Mesenteric fat pad (tissue), 1 donor: Measurements from ENCODE around the gene CENPC. TPM values are rescaled to one million over a fixed set of nuclear protein-coding genes. Genes with fewer than 3 reads are reported as not detected.
"Not testable (repeated sequence)": the region's sequence is repeated elsewhere in the genome, so short reads cannot be mapped to it uniquely, and the experiment has no call there.

Experiments used
- DNase-seq: peaks from one replicate; pipeline ENCODE4 v3.0.0-alpha.2; 2020; ENCODE audit warnings: low spot score
- total RNA-seq: library from RNA; stranded (reverse); fragmentation: NEBNext Ultra II Directional; extraction: Animal tissue kit (Norgen Biotek cat#: 25700); gene quantifications from one replicate; pipeline ENCODE4 v1.2.1, GENCODE V29; 2021
- donor health status: DM: yes; HTN: yes; CAD: no.

CENPC gene
- total RNA-seq, 1 donor from 2014 or later = 17.5 TPM

GRCh38 chr4:67550857-67551256 lies 5.6 kb upstream of the CENPC start:
- no peak for DNase-seq

GRCh38 chr4:67550451-67550850 lies 5.1 kb upstream of the CENPC start:
- no peak for DNase-seq

GRCh38 chr4:67549123-67549522 lies 3.8 kb upstream of the CENPC start:
- no peak for DNase-seq

- no peak for DNase-seq
Observed at GRCh38 chr4:67546971-67547370, 1.7 kb upstream of the CENPC start.

- no peak for DNase-seq
Observed at GRCh38 chr4:67546004-67546356, 677 bp upstream of the CENPC start.

- no peak for DNase-seq
Observed at GRCh38 chr4:67542076-67542475, 3.2 kb downstream of the CENPC start.

GRCh38 chr4:67539830-67540229 lies 5.5 kb downstream of the CENPC start:
- no peak for DNase-seq

- DNase-seq = no peak
Observed at GRCh38 chr4:67535280-67535840, 9.9 kb downstream of the CENPC start.

- DNase-seq = no peak
Observed at GRCh38 chr4:67533112-67533511, 12.2 kb downstream of the CENPC start.

GRCh38 chr4:67532397-67532796 lies 12.9 kb downstream of the CENPC start:
- DNase-seq = not testable (repeated sequence)

- no peak for DNase-seq
Observed at GRCh38 chr4:67531379-67531962, 13.8 kb downstream of the CENPC start.

GRCh38 chr4:67524140-67524539 lies 21.2 kb downstream of the CENPC start:
- not testable (repeated sequence) for DNase-seq

- DNase-seq = no peak
Observed at GRCh38 chr4:67522851-67523671, 22.2 kb downstream of the CENPC start.

GRCh38 chr4:67522230-67522629 lies 23.1 kb downstream of the CENPC start:
- no peak for DNase-seq

- DNase-seq = no peak
Observed at GRCh38 chr4:67521506-67521905, 23.8 kb downstream of the CENPC start.

GRCh38 chr4:67520141-67520540 lies 25.2 kb downstream of the CENPC start:
- DNase-seq = no peak

- no peak for DNase-seq
Observed at GRCh38 chr4:67512501-67512900, 32.8 kb downstream of the CENPC start.

GRCh38 chr4:67500373-67500772 lies 44.9 kb downstream of the CENPC start:
- no peak for DNase-seq

GRCh38 chr4:67499799-67500198 lies 45.5 kb downstream of the CENPC start:
- DNase-seq = no peak

GRCh38 chr4:67483868-67484602 lies 61.3 kb downstream of the CENPC start:
- no peak for DNase-seq

- DNase-seq = no peak
Observed at GRCh38 chr4:67480810-67481209, 64.5 kb downstream of the CENPC start.

GRCh38 chr4:67475155-67475554 lies 70.1 kb downstream of the CENPC start:
- DNase-seq = no peak
